ENCODE data around the gene AGPAT1. TPM values are rescaled to one million over a fixed set of nuclear protein-coding genes. Genes with fewer than 3 reads are reported as not detected.

Gene AGPAT1
- total and polyA plus RNA-seq, 2 of the 8 experiments (the other 6 are each of a cell fraction or from before 2014, with no cell fraction given): 96.0 to 222 TPM

GRCh38 chr6:32166411-32167061 lies 9.3 kb downstream of the AGPAT1 start (continued):
- TF ChIP-seq, protein P1, sequence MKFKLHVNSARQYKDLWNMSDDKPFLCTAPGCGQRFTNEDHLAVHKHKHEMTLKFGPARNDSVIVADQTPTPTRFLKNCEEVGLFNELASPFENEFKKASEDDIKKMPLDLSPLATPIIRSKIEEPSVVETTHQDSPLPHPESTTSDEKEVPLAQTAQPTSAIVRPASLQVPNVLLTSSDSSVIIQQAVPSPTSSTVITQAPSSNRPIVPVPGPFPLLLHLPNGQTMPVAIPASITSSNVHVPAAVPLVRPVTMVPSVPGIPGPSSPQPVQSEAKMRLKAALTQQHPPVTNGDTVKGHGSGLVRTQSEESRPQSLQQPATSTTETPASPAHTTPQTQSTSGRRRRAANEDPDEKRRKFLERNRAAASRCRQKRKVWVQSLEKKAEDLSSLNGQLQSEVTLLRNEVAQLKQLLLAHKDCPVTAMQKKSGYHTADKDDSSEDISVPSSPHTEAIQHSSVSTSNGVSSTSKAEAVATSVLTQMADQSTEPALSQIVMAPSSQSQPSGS (IDR thresholded peaks at IDR 0.05; ENCODE audit: low read length): no peak
- no peak; the same call in 1 of the 2 replicates for TF ChIP-seq CREB1 (IDR thresholded peaks at IDR 0.05)
- TF ChIP-seq RXRA (IDR thresholded peaks at IDR 0.05; ENCODE audit: insufficient read depth, low read depth, low read length): no peak
- no peak for TF ChIP-seq E2F6 (IDR thresholded peaks at IDR 0.05)
- TF ChIP-seq CBX8 (IDR thresholded peaks at IDR 0.05; ENCODE audit: borderline replicate concordance, low read depth, low read length): no peak
- TF ChIP-seq EP300 (IDR thresholded peaks at IDR 0.05; ENCODE audit: borderline replicate concordance in 1 of 2, low read depth in 2 of 2, low read length in 2 of 2): no peak
- peak; percentile 71 to 74 for TF ChIP-seq RAD21 (IDR thresholded peaks at IDR 0.05 in 1 of 2, conservative IDR thresholded peaks at IDR 0.05 in 1 of 2; ENCODE audit: low read depth in 2 of 2, low read length in 2 of 2)
- TF ChIP-seq NANOG (IDR thresholded peaks at IDR 0.05; ENCODE audit: insufficient read depth, low read depth, low read length, poor library complexity, severe bottlenecking): no peak
- no peak for TF ChIP-seq SP2 (IDR thresholded peaks at IDR 0.05; ENCODE audit: low read length)
- no peak for TF ChIP-seq RFX5 (IDR thresholded peaks at IDR 0.05; ENCODE audit: borderline replicate concordance, low read depth, low read length)
- TF ChIP-seq FOSL1 (IDR thresholded peaks at IDR 0.05; ENCODE audit: insufficient read depth, low read depth, low read length): no peak
- TF ChIP-seq CHD1 (IDR thresholded peaks at IDR 0.05; ENCODE audit: low read depth, low read length): no peak
- no peak for TF ChIP-seq JUN (IDR thresholded peaks at IDR 0.05; ENCODE audit: low read depth, low read length)
- peak; percentile 42; the same call in 1 of the 2 replicates for TF ChIP-seq POLR2AphosphoS5 (IDR thresholded peaks at IDR 0.05; ENCODE audit: low read depth, low read length)
- TF ChIP-seq PHF8 (conservative IDR thresholded peaks at IDR 0.05; ENCODE audit: low read depth, low read length): no peak
- no peak for TF ChIP-seq KDM5A (IDR thresholded peaks at IDR 0.05; ENCODE audit: low read length)
